ENCODE measurements around the gene ARID5B. TPM values are rescaled to one million over a fixed set of nuclear protein-coding genes. Genes with fewer than 3 reads are reported as not detected.

The ARID5B gene
- total RNA-seq, 1 donor from 2014 or later: 0.62 TPM

- Mint-ChIP-seq H3K27ac (ENCODE audit: unreplicated experiment) (no peak overlapping the region), H3K4me3 (ENCODE audit: unreplicated experiment) (no peak overlapping the region), H3K4me1 (ENCODE audit: unreplicated experiment) (peaks cover 2% of the 10 kb centered on the region), H3K9me3 (ENCODE audit: unreplicated experiment) (no peaks in the 10 kb centered on the region), H3K27me3 (ENCODE audit: unreplicated experiment) (peaks cover 3% of the 10 kb centered on the region), H3K36me3 (ENCODE audit: low read depth, unreplicated experiment) (no peaks in the 10 kb centered on the region)
- TF ChIP-seq, protein P1, sequence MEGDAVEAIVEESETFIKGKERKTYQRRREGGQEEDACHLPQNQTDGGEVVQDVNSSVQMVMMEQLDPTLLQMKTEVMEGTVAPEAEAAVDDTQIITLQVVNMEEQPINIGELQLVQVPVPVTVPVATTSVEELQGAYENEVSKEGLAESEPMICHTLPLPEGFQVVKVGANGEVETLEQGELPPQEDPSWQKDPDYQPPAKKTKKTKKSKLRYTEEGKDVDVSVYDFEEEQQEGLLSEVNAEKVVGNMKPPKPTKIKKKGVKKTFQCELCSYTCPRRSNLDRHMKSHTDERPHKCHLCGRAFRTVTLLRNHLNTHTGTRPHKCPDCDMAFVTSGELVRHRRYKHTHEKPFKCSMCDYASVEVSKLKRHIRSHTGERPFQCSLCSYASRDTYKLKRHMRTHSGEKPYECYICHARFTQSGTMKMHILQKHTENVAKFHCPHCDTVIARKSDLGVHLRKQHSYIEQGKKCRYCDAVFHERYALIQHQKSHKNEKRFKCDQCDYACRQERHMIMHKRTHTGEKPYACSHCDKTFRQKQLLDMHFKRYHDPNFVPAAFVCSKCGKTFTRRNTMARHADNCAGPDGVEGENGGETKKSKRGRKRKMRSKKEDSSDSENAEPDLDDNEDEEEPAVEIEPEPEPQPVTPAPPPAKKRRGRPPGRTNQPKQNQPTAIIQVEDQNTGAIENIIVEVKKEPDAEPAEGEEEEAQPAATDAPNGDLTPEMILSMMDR (IDR thresholded peaks at IDR 0.05; ENCODE audit: unreplicated experiment): no peak
- no peak for DNase-seq (ENCODE audit: low spot score)
These were observed 130.0 kb downstream of the ARID5B start for GRCh38 chr10:62031507-62031906.

- Mint-ChIP-seq H3K27ac (ENCODE audit: unreplicated experiment) (no peak overlapping the region), H3K27me3 (ENCODE audit: unreplicated experiment) (no peaks in the 10 kb centered on the region), H3K4me3 (ENCODE audit: unreplicated experiment) (no peak overlapping the region), H3K9me3 (ENCODE audit: unreplicated experiment) (no peaks in the 10 kb centered on the region), H3K4me1 (ENCODE audit: unreplicated experiment) (no peaks in the 10 kb centered on the region), H3K36me3 (ENCODE audit: low read depth, unreplicated experiment) (no peaks in the 10 kb centered on the region)
- no peak for DNase-seq (ENCODE audit: low spot score)
- TF ChIP-seq, protein P1 (IDR thresholded peaks at IDR 0.05; ENCODE audit: unreplicated experiment): no peak
These were observed 131.6 kb downstream of the ARID5B start for GRCh38 chr10:62033125-62033524.

DNA sequence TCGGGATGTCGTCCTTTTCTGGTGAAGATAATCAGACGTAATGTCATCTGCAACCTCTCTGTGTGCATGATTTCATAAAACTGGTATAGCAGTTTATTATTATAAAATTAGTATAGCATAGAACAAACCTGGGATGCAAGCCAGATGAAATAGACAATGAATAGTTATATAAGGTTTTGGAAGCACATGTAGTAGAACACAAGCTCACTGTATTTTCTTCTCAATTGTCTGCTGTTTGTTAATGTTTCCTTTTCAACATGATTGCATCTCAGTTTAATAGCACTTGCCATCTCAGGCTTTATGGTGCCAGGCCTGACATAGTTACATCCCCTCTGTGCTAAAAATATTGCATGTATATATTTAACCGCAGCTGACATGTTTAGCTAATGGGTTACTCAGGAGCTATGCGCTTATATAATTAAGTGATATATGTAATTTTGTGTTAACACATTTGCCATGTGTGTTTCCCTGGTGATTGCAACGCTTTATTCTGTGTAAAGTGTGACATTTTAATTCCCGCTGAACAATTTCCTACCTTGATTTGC lies 132.7 kb downstream of the ARID5B start:
- no peak for DNase-seq (ENCODE audit: low spot score)
- peaks cover 4% of the 10 kb centered on the region for H3K4me1 Mint-ChIP-seq (ENCODE audit: unreplicated experiment)
- no peak overlapping the region for H3K27ac Mint-ChIP-seq (ENCODE audit: unreplicated experiment)
- H3K4me3 Mint-ChIP-seq (ENCODE audit: unreplicated experiment): no peak overlapping the region
- no peaks in the 10 kb centered on the region for H3K9me3 Mint-ChIP-seq (ENCODE audit: unreplicated experiment)
- TF ChIP-seq, protein P1 (IDR thresholded peaks at IDR 0.05; ENCODE audit: unreplicated experiment): no peak
- H3K36me3 Mint-ChIP-seq (ENCODE audit: low read depth, unreplicated experiment): no peaks in the 10 kb centered on the region
- no peaks in the 10 kb centered on the region for H3K27me3 Mint-ChIP-seq (ENCODE audit: unreplicated experiment)

DNA sequence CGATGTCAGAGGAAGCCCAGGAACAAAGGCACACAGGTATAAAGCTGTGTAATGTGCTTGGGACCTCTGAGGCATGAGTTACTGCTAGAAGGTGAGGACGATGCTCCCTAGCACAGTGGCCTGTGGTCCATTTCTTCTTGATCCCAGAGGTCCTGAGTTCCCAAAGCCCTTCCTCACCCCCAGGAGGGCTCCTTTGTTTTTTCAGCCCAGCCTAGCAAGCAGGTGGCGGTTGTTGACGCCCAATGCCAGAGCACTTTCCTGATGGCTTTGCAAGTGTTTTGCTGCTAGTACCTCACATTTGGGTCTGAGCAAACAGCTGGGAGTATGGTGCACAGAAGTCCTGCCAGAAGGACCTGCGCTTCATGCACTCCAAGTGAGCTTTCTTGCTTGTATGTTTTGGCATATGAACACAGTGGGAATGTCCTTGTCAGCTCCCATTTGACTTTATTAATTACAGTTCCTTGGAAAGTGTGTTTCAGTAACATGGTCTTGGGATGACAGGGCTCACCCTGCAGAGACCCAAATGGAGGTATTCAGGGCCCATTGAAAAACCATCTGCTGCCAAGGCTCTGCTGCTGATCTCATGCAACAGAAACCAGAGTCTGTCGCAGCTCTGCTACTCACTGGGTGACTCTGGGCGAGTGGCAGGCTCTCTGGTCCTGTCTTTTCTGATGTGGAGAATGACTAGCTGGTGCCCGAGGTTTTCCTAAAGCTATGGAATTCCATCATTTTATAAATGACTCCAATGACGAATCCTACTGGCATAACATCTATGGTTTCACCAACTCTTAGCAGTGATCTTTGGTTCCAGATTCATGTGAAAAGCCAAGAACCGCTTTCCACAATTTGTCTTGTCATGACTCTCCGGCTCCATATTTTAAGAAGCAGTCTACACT lies 134.9 kb downstream of the ARID5B start:
- Mint-ChIP-seq H3K27me3 (ENCODE audit: unreplicated experiment) (no peaks in the 10 kb centered on the region), H3K9me3 (ENCODE audit: unreplicated experiment) (no peaks in the 10 kb centered on the region), H3K4me1 (ENCODE audit: unreplicated experiment) (peaks cover 4% of the 10 kb centered on the region), H3K27ac (ENCODE audit: unreplicated experiment) (no peak overlapping the region), H3K4me3 (ENCODE audit: unreplicated experiment) (no peak overlapping the region), H3K36me3 (ENCODE audit: low read depth, unreplicated experiment) (no peaks in the 10 kb centered on the region)
- TF ChIP-seq, protein P1 (IDR thresholded peaks at IDR 0.05; ENCODE audit: unreplicated experiment): no peak
- DNase-seq (ENCODE audit: low spot score): no peak

Measured in endothelial cell (in vitro differentiated cells).